GM18519 (cell line): ENCODE data around the gene RNASE7.

Source experiments
- ATAC-seq: cut with Tn5 transposase; IDR thresholded peaks from one replicate; pipeline ENCODE4 v1.9.1; 2021; ENCODE audit warnings: mild to moderate bottlenecking, moderate library complexity; ENCODE audit not compliant: unreplicated experiment, low FRiP score

Gene RNASE7

DNA sequence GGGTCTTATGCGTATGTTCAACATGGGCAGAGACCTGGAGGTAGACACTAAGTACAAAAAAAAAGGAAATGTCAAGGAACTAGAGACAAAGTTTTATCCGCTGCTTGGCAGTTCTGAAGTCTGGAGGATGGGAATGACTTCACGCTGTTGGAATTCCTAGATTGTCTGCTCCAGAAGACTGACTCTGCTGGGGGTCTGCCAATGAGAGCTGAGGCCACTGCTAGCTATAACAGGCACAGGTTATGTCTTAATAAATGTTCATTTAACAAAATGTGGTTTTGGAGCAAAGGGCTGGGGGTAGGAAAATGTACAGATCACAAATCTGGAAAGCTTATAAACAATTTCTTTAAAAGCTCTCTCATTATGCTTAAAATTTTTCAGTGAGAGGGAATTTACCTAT, 21.3 kb downstream of the RNASE7 start:
- no peak for ATAC-seq

- ATAC-seq: no peak
Measured at GRCh38 chr14:21066882-21067502, 24.8 kb downstream of the RNASE7 start.

- no peak for ATAC-seq
Measured at GRCh38 chr14:21068521-21069387, 26.6 kb downstream of the RNASE7 start.

- ATAC-seq: no peak
Measured at GRCh38 chr14:21069388-21070082, 27.4 kb downstream of the RNASE7 start.

DNA sequence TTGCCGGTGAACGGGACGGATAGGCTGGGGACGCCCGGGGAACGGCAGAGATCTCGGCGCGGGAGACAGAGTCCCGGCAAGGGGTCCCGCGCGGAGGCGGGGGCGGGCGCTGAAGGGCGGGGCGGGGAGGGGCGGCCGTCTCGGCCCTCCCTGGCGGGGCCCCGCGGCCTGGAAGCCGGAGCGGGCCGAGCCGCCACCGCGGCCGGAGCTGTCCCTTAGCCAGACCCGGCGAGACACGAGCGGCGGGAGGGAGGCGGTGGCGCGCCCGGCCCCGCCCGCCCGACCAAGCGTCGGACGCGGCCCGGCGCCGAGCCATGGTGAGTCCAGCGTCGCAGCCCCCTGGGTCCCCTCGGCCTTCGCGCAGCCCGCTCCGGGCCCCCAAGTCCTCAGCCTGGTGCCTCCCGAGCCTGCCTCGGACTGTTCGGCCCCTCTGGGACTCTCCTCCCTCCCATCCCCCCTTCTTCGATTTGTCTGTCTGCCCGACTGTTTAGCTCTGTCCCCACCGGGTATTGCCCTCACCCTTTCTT, 28.0 kb downstream of the RNASE7 start, which contains the start of gene ARHGEF40:
ARHGEF40 (plus strand) TSS at position 222 of the 527 bp plus-strand sequence; CDS start at position 315, 93 bp downstream.
- no peak for ATAC-seq

GRCh38 chr14:21070610-21071224, 28.6 kb downstream of the RNASE7 start:
- no peak for ATAC-seq

GRCh38 chr14:21071225-21072030, 29.3 kb downstream of the RNASE7 start:
- peak; percentile 56 for ATAC-seq

DNA sequence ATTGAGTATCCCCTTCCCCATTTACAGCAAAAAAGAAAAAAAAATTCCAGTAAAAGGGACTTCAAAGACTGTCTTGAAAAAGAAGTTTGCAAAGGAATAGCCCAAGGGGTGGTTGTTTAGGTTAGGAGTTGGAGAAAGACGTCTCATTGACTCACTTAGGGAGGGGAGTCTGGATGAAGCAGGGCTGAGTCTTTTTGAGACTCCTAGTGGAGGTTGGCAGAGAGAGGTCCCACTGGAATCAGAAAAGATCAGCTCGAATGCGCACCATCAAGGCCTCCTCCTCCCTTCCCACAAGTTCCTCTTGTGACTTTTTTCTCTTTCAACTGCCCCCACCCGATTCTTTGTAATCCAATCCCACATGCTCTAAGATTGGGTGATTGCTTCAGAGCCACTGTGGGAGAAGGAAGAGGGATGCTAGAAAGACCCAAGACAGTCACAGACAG, 29.9 kb downstream of the RNASE7 start:
- no peak for ATAC-seq

DNA sequence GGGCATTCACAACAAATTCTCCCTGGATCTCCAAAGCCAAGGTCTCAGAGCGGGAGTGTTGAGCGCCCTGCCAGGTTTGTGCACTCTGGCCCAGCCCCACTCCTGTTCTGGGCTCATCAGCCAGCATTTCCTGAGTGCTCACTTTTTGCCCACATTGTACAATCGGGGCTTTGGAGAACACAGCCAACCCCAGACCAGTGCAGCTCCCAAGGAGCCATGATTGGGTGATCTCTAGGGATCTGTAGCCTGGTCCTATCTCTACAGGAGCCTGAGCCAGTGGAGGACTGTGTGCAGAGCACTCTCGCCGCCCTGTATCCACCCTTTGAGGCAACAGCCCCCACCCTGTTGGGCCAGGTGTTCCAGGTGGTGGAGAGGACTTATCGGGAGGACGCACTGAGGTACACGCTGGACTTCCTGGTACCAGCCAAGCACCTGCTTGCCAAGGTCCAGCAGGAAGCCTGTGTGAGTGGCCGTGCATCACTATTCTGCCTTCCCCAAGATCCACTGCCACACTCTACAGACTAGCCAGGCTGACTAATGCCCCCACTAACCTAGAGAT, 30.7 kb downstream of the RNASE7 start:
- ATAC-seq: no peak

DNA sequence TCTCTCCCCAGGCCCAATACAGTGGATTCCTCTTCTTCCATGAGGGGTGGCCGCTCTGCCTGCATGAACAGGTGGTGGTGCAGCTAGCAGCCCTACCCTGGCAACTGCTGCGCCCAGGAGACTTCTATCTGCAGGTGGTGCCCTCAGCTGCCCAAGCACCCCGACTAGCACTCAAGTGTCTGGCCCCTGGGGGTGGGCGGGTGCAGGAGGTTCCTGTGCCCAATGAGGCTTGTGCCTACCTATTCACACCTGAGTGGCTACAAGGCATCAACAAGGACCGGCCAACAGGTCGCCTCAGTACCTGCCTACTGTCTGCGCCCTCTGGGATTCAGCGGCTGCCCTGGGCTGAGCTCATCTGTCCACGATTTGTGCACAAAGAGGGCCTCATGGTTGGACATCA, 31.8 kb downstream of the RNASE7 start:
- no peak for ATAC-seq

GRCh38 chr14:21074398-21075272, 32.5 kb downstream of the RNASE7 start:
- ATAC-seq: no peak

DNA sequence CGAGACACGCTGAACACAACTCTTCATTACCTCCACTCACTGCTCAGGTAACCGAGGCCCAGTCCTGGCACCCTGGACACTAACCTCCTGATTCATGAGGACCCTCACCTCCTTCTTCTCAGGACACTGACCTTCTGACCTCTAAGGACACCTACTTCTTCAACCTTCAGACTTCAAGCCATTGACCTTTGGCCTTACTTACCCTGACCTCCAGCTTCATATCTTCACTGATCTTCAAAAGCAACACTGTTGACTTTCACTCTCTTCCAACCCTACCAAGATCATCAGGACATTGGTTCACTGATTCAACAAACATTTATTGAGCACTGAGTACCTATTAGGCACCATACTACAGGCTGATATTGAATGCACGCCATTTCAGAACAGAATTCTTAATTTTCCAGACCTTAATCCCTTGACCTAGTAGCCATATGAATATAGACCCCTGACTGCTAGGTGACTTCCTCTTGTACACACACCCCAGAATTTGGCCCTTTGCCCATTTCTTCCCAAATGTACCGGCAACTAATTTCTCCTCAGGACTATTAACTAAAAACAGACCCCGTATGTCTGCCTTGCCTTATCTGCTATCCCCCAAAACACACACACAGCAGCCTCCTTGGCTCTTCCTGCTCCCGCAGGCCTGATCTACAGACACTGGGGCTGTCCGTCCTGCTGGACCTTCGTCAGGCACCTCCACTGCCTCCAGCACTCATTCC, 33.7 kb downstream of the RNASE7 start:
- ATAC-seq: no peak

DNA sequence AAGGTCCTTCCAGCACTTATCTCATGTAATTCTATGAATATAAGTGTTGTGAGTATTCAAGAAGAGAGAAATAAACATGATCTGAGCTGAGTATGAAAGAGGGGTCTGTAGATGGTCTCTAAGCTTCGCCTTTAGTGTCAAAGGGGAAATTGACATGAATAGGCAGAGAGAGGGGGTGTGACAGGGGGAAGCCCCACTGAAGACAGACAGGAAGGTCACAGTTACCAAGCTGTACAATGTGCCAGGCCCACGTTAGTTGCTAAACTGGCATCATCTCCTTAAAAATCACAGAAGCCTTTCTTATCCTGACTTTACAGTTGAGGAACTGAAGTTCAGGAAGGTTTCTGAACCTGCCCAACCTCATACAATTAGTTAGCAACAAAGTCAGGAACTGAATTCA, 35.5 kb downstream of the RNASE7 start:
- ATAC-seq: no peak

DNA sequence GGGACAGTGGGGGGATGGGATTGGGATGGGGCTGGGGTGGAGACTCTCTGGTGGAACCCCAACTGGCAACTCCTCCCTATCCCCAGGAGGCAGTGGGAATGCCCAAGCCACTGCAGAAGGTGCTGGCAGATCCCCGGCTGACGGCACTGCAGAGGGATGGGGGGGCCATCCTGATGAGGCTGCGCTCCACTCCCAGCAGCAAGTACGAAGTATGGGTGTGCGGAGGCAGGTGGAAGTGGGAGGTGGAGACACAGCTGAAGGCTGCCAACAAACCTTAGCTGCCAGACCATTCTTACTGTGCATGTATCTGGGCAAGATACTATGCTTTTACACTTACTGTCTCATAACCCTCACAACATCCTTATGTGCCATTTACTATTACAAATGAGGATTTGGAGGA, 36.1 kb downstream of the RNASE7 start:
- no peak for ATAC-seq

DNA sequence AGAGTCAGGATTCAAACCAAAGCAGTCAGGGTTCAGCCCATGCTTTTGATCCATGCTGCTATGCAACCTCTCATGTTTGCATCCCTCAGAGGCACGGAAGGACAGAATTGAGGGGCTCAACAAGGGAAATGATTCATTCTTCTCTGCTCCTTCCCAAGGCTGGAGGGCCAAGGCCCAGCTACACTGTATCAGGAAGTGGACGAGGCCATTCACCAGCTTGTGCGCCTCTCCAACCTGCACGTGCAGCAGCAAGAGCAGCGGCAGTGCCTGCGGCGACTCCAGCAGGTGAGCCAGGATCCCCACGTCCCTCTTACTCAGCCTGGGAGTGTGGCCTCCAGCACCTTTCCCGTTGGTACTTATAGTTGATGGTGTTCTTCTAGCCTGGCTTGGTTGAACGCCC, 36.6 kb downstream of the RNASE7 start:
- ATAC-seq: no peak

DNA sequence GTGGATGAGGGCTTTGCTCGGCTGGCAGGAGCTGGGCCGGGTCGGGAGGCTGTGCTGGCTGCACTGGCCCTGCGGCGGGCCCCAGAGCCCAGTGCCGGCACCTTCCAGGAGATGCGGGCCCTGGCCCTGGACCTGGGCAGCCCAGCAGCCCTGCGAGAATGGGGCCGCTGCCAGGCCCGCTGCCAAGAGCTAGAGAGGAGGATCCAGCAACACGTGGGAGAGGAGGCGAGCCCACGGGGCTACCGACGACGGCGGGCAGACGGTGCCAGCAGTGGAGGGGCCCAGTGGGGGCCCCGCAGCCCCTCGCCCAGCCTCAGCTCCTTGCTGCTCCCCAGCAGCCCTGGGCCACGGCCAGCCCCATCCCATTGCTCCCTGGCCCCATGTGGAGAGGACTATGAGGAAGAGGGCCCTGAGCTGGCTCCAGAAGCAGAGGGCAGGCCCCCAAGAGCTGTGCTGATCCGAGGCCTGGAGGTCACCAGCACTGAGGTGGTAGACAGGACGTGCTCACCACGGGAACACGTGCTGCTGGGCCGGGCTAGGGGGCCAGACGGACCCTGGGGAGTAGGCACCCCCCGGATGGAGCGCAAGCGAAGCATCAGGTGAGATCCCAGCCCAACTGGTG, 39.5 kb downstream of the RNASE7 start:
- ATAC-seq: no peak

DNA sequence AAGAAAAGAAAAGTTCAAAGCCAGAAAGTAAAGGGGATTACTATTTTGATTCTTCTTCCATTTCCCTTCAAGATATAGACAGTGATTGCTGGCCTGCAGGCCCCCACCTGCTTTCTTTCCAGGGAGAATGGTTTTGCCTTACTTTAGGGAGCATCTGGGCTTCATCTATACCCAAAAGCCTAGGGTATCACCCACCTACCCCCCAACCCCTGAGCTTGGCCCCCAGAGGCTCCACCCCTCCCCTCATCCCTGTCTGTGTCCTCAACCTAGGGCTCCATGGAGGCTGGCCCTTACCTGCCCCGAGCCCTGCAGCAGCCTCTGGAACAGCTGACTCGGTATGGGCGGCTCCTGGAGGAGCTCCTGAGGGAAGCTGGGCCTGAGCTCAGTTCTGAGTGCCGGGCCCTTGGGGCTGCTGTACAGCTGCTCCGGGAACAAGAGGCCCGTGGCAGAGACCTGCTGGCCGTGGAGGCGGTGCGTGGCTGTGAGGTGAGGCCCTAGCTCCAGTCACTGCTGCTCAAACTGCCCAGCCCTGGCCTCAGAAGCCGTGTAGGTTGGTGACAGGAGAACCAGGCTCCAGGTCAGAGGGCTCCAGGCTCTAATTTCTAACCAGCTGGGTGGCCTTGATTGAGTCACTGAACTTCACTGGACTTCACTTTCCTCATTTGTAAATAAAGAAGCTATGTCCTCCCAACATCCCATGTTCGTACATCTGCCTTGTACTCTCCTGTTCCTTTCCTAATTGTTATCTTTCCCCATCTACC, 41.6 kb downstream of the RNASE7 start:
- ATAC-seq: no peak
